Liver (tissue), 3 donors: Measurements from ENCODE around the gene RETREG1.

ENCODE experiments used
- ATF3 ChIP-seq: IDR thresholded peaks from 2 replicates; pipeline ENCODE4 v1.6.1; 2016; ENCODE audit warnings: antibody characterized with exemption
- JUND ChIP-seq, 2 donors: IDR thresholded peaks; 2 replicates each; pipeline ENCODE4 v1.6.1; 2016; ENCODE audit warnings: antibody characterized with exemption in 2 of 2
- RAD21 ChIP-seq, 2 donors: IDR thresholded peaks; 2 replicates each; pipeline ENCODE4 v1.6.1; 2016; ENCODE audit warnings: antibody characterized with exemption in 2 of 2, mild to moderate bottlenecking in 2 of 2
- SP1 ChIP-seq: IDR thresholded peaks from 2 replicates; pipeline ENCODE4 v1.6.1; 2018; ENCODE audit warnings: antibody characterized with exemption, mild to moderate bottlenecking
- TAF1 ChIP-seq: conservative IDR thresholded peaks from 2 replicates; pipeline ENCODE4 v1.6.1; 2016; ENCODE audit warnings: antibody characterized with exemption, mild to moderate bottlenecking
- YY1 ChIP-seq: IDR thresholded peaks from 2 replicates; pipeline ENCODE4 v1.6.1; 2016; ENCODE audit warnings: antibody characterized with exemption, mild to moderate bottlenecking
- TF ChIP-seq, protein P1 (sequence below): fragments of 150-350 bp; IDR thresholded peaks from 2 replicates; pipeline ENCODE4 v1.5.1; 2017; ENCODE audit warnings: improper control_type of control experiment, low read depth, low read length; ENCODE audit not compliant: missing input control
- TF ChIP-seq, protein P2 (sequence below): IDR thresholded peaks from 2 replicates; pipeline ENCODE4 v1.6.1; 2016; ENCODE audit warnings: antibody characterized with exemption, mild to moderate bottlenecking
- TF ChIP-seq, protein P3 (sequence below): IDR thresholded peaks from 2 replicates; pipeline ENCODE4 v1.6.1; 2016; ENCODE audit warnings: antibody characterized with exemption
- donor health status: healthy.
- donor health status: healthy.

- TF ChIP-seq, protein P1, sequence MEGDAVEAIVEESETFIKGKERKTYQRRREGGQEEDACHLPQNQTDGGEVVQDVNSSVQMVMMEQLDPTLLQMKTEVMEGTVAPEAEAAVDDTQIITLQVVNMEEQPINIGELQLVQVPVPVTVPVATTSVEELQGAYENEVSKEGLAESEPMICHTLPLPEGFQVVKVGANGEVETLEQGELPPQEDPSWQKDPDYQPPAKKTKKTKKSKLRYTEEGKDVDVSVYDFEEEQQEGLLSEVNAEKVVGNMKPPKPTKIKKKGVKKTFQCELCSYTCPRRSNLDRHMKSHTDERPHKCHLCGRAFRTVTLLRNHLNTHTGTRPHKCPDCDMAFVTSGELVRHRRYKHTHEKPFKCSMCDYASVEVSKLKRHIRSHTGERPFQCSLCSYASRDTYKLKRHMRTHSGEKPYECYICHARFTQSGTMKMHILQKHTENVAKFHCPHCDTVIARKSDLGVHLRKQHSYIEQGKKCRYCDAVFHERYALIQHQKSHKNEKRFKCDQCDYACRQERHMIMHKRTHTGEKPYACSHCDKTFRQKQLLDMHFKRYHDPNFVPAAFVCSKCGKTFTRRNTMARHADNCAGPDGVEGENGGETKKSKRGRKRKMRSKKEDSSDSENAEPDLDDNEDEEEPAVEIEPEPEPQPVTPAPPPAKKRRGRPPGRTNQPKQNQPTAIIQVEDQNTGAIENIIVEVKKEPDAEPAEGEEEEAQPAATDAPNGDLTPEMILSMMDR = no peak
- TF ChIP-seq JUND (IDR thresholded peaks at IDR 0.05) (no peak), RAD21 (IDR thresholded peaks at IDR 0.05) (no peak), TAF1 (no peak), ATF3 (no peak), YY1 (no peak), SP1 (no peak)
- TF ChIP-seq, protein P2, sequence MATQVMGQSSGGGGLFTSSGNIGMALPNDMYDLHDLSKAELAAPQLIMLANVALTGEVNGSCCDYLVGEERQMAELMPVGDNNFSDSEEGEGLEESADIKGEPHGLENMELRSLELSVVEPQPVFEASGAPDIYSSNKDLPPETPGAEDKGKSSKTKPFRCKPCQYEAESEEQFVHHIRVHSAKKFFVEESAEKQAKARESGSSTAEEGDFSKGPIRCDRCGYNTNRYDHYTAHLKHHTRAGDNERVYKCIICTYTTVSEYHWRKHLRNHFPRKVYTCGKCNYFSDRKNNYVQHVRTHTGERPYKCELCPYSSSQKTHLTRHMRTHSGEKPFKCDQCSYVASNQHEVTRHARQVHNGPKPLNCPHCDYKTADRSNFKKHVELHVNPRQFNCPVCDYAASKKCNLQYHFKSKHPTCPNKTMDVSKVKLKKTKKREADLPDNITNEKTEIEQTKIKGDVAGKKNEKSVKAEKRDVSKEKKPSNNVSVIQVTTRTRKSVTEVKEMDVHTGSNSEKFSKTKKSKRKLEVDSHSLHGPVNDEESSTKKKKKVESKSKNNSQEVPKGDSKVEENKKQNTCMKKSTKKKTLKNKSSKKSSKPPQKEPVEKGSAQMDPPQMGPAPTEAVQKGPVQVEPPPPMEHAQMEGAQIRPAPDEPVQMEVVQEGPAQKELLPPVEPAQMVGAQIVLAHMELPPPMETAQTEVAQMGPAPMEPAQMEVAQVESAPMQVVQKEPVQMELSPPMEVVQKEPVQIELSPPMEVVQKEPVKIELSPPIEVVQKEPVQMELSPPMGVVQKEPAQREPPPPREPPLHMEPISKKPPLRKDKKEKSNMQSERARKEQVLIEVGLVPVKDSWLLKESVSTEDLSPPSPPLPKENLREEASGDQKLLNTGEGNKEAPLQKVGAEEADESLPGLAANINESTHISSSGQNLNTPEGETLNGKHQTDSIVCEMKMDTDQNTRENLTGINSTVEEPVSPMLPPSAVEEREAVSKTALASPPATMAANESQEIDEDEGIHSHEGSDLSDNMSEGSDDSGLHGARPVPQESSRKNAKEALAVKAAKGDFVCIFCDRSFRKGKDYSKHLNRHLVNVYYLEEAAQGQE = no peak
- TF ChIP-seq, protein P3, sequence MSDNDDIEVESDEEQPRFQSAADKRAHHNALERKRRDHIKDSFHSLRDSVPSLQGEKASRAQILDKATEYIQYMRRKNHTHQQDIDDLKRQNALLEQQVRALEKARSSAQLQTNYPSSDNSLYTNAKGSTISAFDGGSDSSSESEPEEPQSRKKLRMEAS = no peak
Measured at GRCh38 chr5:16518606-16519005, 98.2 kb downstream of the RETREG1 start.
